Neural progenitor cell (in vitro differentiated cells): ENCODE measurements around the gene S100A10.

Source experiments
- EZH2 ChIP-seq: fragments of 200-600 bp; sonication (generic); IDR thresholded peaks from 2 replicates; pipeline ENCODE4 v1.6.1; 2017; ENCODE audit warnings: antibody characterized with exemption, mild to moderate bottlenecking, moderate library complexity
- EZH2phosphoT487 ChIP-seq: fragments of 200-600 bp; sonication (generic); IDR thresholded peaks from 2 replicates; pipeline ENCODE4 v1.6.1; 2017; ENCODE audit warnings: antibody characterized with exemption
- TF ChIP-seq, protein P1 (sequence below): fragments of 200-600 bp; sonication (generic); IDR thresholded peaks from 2 replicates; pipeline ENCODE4 v1.5.1; 2017; ENCODE audit warnings: antibody characterized with exemption, mild to moderate bottlenecking

DNA sequence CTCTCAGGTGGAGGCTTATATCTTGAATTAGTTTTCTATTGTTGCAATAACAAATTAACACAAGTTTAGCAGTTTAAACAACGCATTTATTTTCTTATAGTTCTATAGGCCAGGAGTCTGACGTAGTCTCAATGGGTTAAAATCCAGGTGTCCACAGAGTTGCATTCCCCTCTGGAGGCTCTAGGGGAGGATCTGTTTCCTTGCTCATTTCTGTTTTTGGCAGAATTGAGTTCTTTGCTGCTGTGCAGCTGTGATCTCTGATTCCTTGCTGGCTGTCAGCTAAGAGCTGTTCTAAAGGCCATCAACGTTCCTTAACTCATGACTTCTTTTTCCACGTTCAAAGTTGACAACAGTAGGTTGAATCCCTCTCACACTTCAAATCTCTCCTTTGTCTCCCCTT is 31.8 kb downstream of the S100A10 start:
- TF ChIP-seq, protein P1, sequence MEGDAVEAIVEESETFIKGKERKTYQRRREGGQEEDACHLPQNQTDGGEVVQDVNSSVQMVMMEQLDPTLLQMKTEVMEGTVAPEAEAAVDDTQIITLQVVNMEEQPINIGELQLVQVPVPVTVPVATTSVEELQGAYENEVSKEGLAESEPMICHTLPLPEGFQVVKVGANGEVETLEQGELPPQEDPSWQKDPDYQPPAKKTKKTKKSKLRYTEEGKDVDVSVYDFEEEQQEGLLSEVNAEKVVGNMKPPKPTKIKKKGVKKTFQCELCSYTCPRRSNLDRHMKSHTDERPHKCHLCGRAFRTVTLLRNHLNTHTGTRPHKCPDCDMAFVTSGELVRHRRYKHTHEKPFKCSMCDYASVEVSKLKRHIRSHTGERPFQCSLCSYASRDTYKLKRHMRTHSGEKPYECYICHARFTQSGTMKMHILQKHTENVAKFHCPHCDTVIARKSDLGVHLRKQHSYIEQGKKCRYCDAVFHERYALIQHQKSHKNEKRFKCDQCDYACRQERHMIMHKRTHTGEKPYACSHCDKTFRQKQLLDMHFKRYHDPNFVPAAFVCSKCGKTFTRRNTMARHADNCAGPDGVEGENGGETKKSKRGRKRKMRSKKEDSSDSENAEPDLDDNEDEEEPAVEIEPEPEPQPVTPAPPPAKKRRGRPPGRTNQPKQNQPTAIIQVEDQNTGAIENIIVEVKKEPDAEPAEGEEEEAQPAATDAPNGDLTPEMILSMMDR = no peak
- no peak for TF ChIP-seq EZH2
- no peak for TF ChIP-seq EZH2phosphoT487
